ENCODE measurements around the gene OSBP2.

Gene OSBP2

DNA sequence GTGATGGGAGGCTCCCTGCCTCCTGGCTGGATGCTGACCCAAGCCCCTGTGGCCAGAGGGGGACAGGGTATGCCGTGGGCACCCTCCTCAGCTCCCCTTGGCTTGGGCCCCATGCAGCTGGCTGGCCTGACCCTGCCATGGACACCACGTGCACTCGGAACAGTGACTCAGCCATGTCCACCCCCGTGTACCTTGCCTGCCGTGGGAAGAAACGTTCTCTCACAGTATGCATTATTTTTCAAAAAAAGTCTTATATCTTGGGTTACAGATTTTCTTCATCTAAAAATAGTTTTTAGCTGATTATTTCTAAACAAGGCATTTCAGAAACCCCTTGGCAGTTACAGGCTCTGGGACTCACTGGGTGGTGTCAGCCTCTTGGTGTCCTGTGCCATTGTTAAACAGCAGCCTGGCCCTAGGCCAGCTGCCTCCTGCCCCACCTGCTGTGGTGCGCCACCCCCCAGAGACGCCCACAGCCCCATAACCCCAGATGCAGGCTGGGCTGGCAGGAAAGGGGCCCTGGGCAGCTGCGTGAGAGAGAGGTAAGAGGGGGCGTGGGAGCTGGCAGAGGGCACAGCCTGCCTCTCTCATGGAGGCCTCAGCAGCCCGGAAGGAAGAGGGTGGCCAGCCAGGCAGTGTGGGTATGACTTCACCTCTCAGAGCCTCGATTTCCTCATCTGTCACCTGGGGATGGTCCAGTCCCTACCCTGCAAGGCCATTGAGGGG lies 174.2 kb downstream of the OSBP2 start:
- no peak for ATAC-seq
- DNase-seq: no peak

DNA sequence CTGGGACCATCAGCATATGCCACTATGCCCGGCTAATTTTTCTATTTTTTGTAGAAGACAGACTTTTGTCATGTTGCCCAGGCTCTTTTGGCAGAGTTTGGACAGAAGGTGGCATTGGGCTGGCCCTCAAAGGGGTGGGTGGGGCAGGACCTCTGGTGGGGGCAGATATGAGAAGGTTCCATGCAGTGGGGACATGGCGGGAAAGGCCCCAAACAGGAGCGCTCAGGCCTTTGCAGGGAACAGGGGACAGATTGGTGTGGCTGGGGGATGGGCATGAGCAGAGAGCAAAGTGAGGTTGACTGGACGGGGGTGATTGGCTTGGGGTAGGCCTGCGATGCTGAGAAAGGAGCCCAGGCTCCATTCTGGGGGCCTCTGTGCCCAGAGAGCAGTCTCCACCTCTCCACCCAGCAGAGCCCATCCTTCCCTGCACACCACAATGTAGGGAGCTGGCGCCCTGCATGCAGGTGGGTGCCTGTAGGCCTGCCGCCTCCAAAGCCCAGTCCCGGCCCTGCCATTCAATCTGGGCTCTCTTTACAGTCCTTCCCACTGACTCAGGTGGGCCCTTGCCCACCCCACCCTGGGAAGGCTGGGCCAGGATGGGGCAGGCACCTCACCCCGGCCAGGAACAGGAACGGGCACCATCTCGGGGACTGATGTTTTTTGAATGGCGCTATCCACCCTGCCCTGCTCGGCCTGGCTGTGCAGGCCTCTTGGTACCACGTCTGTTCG lies 175.2 kb downstream of the OSBP2 start:
- ATAC-seq (no peak), DNase-seq (no peak)

DNA sequence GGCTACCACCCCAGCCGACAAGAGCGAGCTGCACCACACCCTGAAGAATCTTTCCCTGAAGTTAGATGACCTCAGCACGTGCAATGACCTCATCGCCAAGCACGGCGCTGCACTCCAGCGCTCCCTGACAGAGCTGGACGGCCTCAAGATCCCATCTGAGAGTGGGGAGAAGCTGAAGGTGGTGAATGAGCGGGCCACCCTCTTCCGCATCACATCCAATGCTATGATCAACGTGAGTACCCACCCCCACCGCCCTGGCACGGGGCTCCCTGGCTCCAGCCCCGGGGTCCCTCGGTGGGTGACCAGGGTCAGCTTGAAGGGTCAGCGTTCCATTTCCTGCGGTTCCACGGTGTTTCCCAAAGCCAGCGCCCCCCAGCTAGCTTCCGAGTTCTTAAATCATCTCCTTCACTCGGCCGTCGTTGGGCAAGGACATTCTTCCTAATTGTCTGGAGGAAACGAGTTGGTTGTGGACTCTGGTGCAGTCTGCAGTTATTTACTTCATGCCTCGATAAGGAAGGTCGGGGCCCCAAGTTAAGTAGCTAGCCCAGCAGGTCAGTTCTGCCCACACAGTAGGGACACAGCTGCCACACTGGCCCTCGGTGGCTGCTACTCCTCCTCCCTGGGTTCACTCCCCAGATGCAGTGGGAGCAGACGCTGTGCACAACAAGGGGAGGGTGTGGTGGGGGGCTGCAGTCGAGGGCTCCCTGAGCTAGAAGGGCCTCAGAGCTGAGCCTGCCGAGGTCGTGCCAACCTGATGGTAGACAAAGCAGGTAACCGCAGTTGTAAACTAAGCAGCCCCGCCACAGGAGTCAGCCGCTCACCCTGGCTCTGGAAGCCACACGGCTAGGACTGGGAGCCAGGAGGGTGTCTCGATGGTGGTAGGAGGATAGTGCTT lies 176.0 kb downstream of the OSBP2 start:
- ATAC-seq (no peak), DNase-seq (no peak)

DNA sequence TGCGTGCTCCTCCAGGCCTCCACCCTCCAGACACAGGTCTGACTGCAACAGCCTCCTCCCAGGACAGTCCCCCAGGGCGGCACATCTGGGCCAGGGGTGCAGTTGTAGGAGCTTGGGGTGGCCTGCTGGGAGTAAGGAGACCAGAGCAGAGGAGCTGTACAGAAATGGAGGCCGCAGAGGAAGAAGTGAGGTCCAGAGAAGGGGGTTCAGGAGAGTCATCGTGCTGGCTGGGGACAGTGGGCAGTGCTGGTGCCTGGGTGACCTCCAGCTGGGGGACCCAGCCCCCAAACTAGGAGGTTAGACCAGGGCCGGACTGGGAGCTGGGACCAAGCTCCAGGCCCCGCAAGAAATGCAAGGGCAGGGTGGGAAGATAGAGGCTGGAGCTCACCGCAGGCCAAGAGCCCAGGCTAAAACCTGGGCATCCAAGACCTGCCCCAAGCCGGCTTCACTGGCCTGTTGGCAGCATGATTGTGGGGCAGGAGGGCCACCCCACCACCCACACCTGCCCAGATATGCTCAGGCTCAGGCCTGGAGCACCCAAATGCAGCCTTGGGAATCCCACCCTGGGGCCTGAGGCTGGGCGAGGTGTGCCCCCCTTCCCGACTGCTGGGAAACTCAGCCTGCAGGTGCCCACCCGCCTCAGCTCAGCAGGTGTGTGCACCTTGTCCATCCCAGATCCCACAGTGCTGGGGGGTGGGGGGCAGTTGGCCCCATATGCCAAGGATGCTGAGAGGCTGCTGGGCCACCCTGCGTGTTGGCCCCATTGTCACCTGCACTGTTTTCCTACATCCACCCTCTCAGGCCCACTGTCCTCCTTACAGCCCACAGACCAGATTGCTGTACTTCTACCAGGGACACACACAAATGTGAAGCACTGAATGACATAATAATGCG lies 177.0 kb downstream of the OSBP2 start:
- ATAC-seq: no peak
- no peak for DNase-seq

DNA sequence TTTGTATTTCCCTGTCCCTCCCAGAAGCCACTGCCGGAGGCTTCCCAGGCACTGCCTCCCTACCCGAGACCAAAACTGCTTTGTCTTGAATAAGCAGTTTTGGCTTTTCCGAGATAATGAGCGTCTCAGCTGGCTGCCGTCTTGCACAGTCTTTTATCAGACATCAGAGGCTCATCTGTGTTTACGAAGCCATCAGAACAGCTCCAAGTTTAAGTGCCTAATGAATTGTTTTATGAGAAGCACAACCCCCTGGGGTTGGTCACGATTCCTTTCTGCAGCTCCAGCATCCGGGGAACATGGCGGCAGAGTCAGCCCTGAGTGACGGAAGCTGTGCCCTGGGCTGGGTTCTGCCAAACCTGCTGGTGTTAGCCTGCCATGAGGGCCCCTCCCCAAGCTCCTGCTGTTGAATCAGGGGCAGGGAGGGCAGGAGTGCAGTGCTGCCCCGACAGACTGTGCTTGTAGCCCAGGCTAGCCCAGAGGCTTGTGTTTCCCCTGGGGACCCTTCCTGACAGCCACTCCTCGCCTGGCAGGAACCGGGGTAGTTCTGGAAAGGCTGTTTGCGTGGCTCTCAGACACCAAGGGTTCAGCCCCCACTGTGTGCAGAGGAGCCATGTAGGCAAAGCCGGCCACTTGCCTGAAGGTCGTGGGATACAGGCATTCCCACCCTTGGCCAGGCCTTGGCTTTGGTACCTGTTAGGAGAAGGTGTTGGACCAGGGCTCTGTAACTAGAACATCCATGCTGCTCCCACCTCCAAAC lies 177.8 kb downstream of the OSBP2 start:
- DNase-seq (no peak), ATAC-seq (no peak)

DNA sequence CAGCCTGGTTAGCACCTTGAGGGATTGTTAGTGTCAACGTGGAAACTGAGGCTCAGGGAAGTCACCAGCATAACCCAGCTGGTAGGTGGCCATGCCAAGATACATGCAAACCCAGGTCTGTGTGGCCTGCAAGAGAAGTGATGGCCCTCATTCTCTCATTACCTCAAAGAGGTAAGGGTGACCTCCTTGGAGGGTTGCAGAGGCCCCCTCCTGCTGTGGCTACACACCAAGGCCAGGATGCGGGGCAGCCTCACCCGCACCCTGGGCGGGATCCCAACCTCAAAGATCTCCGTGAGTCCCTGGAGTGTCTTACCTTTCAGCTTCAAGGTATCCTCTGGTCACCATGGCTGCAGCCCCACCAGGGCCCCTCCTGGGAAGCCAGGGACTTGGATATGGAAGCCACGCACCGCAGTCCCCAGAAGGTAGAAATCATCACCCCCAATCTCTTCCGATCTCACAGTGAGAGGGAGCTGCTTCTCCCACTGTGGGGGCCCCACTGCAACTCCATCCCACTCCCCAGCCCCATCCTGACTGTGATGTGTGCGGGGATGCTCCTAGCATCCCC lies 178.5 kb downstream of the OSBP2 start:
- DNase-seq: no peak
- ATAC-seq: no peak

DNA sequence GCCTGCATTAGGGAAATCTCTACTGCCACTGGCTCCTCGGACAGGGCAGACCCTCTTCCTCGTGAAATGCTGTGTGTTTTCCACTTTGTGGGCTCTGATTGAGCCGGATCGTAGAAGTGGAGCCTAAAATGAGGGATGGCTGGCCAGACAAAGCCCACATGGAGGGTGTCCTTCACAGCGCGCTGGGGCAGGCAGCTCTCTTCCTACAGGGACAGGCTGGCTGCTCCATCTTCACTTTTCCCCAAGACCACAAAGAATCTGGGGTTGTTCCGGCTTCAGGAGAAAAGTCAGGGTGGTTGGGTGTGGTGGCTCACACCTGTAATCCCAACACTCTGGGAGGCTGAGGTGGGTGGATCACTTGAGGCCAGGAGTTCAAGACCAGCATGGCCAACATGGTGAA lies 179.0 kb downstream of the OSBP2 start:
- DNase-seq (no peak), ATAC-seq (no peak)

DNA sequence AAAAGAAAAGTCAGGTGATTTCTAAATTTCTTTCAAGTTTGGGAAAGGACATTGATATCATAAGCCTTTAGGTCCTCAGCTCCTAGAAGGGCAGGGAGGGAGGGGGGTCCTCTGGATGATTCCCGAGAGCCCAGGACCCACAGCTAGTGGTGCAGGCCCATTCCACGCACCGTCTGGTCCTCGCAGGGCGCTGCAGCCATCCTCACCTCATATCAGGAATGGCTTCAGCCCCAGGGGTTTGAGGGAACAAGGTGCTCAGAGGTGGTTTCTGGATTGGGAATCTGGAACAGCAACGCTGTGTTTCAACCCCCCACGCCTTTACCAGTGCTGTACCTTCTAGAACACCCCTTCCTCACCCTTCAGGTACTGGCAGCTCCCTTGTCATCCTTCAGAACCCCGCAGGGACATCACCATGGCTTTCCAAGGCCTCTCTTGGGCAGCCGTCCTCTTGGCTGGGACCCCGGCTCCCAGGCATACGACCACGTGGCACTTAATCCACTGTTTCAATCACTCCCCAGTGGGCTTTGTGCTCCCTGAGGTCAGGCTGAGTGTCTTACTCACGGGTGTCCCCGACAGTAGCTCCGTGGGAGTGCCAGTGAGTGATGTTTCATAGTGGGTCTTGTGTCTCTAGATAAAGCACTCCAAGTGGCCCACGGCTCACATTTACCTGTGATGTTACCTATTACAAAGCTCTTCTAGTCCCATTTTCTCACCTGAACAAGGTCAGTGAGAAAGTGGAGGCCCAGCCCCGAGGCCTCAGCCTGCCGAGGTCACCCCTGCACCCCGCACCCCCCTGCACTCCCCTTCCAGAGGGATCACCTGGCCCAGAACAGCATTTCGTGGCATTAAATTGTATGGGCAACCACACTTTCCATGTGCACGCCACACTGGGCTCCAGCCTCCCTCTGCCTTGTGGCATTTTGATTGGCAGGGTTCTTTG lies 180.0 kb downstream of the OSBP2 start:
- ATAC-seq (no peak), DNase-seq (no peak)

DNA sequence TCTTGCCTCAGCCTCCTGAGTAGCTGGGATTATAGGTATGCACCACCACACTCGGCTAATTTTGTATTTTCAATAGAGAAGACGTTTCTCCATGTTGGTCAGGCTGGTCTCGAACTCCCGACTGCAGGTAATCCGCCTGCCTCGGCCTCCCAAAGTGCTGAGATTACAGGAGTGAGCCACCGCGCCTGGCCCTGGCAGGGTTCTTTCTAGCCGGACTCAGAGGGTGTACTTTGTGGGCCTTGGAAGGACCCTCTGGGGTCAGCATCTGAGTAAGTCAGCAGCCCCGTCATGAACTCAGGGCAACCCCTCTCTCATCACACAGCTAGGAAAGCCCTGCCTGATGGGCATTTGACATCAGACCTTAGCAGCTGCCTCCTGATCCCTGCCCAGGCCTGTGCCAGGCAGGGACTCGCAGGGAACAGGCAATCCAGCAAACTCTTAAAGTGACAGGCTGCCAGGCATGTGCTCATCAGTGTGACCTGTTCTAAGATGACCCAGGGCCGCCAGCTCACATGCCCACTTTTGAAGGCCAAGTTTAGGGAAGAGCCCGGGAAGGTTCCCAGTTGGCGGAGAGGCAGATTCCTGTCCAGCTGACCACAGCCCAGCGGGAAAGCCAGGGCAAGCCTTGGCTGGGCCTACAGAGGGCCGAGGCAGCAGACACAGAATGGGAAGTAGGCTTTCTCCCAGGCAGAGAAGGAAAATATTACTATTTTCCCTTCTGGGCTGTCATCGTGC lies 181.0 kb downstream of the OSBP2 start:
- ATAC-seq (no peak), DNase-seq (no peak)

DNA sequence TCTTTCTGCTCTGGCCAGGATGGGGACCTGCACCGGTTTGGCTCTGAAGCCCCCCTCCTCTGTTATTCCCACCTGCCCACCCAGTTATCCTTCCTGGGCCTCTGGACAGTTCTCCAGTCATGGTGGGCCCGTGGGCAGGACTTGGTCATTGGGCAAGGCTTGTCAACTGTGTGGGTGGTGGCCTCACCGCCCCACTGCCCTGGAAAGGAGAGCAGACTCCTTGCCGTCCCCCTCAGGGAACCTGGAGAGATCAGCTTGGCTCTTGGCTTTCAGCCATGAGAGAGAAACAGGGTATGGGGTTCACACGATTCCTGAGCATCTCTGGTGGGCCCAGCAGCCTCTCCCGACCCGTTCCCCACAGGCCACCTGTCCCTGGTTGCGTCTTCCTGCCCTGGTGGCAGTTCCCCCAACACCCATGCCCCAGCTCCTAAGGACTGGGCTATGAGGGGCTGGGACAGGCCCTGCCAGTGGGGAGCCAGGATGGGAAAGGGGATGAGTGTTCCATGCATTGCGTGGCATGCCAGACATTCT lies 181.6 kb downstream of the OSBP2 start:
- no peak for ATAC-seq

DNA sequence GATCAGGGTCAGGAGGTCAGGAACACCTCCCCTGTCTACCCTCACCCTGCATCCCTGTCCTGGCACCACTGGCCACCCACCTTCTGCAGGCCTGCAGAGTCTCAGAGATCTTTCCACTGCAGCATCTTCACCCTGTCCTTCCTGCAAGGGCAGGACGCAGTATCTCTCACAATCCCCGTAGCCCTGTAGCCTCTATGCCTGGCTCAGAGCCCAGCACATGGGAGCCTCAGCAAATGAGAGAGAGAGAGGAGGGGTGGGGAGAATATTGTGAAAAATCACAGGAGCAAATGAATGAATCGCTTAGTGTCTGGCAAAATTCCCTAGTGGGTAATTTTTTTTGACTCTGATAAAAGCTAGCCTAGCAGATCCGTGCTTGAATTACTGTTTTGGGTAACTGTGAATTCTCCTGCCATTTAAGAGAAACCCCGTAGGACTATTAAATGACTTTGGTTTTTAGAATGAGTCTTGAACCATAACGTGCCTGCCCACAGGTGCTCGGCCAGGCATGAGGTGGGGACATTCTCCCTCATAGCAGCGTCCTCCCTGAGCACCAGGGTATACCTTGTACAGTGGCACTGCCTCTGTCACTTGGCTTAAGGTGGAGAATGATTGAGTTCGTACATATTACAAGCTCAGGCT lies 182.4 kb downstream of the OSBP2 start:
- DNase-seq (no peak), ATAC-seq (no peak)

More for the DNA sequence above, 181.6 kb downstream of the OSBP2 start:
- DNase-seq: no peak

DNA sequence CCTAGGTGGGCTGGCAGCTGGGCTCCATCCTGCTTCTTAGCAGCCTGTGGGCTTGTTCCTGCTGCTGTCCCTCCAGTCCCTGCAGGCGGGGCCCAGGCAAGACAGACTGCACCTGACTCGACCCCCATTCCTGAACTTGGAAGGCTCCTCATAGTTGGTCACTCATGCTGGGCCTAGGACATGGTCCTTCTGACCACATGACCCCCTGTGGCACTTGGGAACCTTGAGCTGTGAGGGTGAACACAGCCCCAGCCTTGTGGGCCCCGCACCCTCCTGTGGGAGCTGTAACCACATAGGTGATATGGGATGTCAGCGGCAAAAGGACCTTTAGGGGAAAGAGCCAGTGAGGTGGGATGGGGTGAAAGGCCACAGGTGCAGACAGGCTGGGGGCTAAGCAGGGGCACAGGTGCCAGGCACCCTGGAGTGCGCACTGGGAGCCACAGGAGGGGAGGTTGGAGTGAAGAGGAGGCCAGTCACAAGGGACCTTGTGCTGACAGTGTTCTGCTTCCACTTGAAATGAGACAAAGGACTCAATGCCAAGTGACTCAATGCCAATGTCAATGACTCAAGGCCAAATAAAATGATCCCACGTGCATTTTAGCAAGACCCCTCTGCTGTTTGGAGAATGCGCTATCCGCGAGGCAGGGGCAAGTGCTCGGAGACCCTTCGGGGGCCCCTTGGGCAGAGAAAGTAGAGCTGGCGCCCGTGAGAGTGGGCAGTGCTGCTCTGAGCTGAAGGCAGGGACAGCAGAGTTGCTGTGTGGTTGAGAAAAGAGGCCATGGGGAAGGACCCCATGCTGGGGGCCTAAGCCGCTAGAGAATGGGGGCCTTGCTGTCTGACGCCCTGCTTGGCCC lies 183.2 kb downstream of the OSBP2 start:
- ATAC-seq (no peak), DNase-seq (no peak)

DNA sequence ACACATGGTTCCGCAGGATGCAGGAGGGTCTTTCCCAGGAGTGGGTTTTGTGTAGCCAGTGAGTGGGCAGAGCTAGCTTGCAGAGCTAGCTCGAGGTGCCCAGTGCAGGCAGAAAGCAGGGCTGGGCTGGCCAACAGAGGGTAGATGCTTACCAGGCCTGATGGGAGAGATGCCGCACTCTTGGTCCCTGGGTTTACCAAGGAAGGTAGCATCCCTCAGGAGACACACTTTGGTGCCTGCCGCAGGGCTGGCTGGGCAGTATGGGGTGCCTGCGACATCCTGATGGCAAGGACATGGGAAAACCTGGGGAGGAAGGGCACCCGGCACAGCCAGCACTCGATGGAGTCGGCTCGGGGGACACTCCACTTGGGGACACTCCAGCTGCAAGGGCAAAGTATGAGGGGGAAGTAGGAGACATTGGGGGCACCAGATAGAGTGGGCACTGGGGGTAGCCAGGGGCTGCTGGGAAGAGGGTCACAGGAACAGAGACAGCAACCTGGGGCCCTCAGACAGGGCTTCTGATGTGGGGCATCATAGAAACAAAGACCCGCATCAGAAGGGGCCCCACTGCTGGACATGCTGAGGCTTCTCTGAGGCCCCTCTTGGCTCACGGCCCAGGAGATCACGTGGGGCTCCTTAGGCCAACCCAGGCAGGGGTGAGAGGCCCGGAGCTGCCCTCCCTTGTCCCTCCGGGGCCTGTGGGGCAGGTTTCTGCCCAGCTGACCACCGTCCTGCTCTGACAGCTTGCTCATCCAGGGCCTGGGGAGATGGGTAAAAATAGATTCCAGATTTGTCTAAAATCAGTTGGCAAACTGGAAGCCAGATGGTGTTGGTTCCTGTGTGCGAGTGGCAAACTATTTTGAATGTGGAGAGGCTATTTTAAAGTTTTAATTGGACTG lies 184.1 kb downstream of the OSBP2 start:
- DNase-seq: no peak
- no peak for ATAC-seq

DNA sequence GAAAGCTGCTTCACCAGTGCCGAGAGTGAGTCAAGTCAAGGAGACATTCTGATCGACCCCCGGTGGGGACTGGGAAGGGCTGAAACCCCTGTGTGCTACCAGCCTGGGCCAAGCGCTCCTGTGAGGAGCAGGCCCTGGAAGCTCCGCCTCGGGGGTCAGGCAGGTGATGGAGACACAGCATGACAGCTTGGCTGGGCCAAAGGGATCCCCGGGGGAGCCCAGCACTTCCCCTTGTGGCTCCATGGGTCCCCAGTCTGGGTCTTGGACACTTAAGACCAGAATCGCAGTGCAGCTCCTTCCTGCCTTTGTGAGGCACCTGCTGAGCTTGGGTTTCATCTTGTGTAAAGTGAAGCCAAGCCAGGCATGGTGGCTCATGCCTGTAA lies 184.7 kb downstream of the OSBP2 start:
- ATAC-seq: no peak
- DNase-seq: no peak

DNA sequence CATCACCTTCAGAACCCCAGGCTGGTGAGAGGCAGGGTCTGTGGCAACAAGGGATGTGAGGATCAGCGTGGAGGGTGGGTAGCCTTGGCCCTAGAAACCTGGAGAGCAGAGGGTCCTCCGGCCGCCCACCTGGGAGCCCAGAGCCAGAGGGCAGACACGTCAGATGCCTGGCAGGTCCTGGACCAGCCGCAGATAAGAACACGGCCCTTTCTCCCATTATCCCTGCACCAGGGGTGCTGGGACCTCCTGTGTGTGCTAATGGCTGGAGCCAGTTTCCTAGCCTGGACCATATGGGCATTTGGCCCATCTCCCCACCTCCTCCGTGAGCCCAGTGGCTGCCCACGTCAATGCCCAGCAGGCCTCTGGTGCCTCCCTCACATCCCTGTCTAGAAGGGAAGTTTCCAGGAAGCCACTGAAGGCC lies 185.5 kb downstream of the OSBP2 start:
- DNase-seq (no peak), ATAC-seq (no peak)

DNA sequence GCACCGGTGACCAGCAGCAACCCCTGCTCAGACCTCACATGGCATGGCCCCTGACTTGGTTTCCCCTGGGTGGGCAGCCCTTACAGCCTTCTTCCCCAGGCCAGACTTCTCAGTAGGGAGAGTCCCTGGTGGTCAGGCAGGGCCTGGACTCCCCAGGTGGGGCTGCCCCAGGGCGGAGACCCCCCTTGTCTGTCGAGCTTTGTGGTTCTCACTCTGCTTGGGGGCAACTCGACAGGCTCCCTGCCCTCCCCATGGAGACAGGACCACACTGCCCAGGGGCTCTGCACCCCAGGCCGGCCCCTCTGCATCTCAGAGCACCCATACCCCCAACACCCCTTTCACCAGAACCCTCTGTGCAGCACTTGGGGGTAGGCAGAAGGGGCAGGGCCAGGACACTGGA lies 186.2 kb downstream of the OSBP2 start:
- ATAC-seq (no peak), DNase-seq (no peak)
